Neural progenitor cell (in vitro differentiated cells): ENCODE measurements around the gene ECE2.

Experiments used
- EZH2 ChIP-seq: fragments of 200-600 bp; sonication (generic); IDR thresholded peaks from 2 replicates; pipeline ENCODE4 v1.6.1; 2017; ENCODE audit warnings: antibody characterized with exemption, mild to moderate bottlenecking, moderate library complexity
- EZH2phosphoT487 ChIP-seq: fragments of 200-600 bp; sonication (generic); IDR thresholded peaks from 2 replicates; pipeline ENCODE4 v1.6.1; 2017; ENCODE audit warnings: antibody characterized with exemption
- TF ChIP-seq, protein P1 (sequence below): fragments of 200-600 bp; sonication (generic); IDR thresholded peaks from 2 replicates; pipeline ENCODE4 v1.5.1; 2017; ENCODE audit warnings: antibody characterized with exemption, mild to moderate bottlenecking

DNA sequence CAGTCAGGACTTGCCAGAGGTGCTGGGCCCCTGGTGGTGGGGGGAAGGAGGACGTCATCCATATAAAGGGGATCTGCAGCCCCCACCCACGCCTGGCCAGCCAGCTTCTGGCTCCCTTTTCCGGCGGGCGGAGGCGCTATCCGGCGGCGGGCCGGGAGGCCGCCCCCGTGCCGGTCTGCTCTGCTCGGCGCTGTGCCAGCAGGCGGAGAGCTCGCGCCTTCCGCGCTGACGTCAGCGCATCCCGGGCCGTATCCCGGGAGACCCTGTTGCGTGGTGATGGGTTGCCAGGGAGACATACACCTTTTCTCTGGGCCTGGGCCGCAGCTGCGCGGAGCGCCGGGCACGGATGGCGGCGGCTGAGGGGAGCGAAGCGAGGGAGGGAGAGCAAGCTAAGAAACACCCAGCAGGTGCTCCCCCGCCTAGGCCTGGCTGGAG is 62.7 kb downstream of the ECE2 start:
- TF ChIP-seq, protein P1, sequence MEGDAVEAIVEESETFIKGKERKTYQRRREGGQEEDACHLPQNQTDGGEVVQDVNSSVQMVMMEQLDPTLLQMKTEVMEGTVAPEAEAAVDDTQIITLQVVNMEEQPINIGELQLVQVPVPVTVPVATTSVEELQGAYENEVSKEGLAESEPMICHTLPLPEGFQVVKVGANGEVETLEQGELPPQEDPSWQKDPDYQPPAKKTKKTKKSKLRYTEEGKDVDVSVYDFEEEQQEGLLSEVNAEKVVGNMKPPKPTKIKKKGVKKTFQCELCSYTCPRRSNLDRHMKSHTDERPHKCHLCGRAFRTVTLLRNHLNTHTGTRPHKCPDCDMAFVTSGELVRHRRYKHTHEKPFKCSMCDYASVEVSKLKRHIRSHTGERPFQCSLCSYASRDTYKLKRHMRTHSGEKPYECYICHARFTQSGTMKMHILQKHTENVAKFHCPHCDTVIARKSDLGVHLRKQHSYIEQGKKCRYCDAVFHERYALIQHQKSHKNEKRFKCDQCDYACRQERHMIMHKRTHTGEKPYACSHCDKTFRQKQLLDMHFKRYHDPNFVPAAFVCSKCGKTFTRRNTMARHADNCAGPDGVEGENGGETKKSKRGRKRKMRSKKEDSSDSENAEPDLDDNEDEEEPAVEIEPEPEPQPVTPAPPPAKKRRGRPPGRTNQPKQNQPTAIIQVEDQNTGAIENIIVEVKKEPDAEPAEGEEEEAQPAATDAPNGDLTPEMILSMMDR: peak; percentile 32
- TF ChIP-seq EZH2: no peak
- TF ChIP-seq EZH2phosphoT487: no peak
